HEK293T (cell line): ENCODE results near the gene HOXD3.
A peak's percentile ranks its signal among the peaks of the same experiment; 100 is the strongest.

Experiments used
- CTCF ChIA-PET: fragments of 350-600 bp; formaldehyde crosslinking; extraction: SDS; loops from one replicate; lab custom pipeline; 2021; ENCODE audit warnings: antibody characterized with exemption, inconsistent platforms; lab: Yijun Ruan, JAX
- POLR2A ChIA-PET: fragments of 350-600 bp; formaldehyde crosslinking; extraction: SDS; loops from one replicate; lab custom pipeline; 2020; ENCODE audit warnings: antibody characterized with exemption, inconsistent platforms; lab: Yijun Ruan, JAX
- DNase-seq: peaks from one replicate; pipeline ENCODE4 v3.0.0; 2012; ENCODE audit warnings: mixed read lengths; ENCODE audit errors: extremely low spot score
- ARNT ChIP-seq: fragments of 450-650 bp; IDR thresholded peaks from 2 replicates; pipeline ENCODE4 v1.6.1; 2017; ENCODE audit warnings: mild to moderate bottlenecking
- BHLHE40 ChIP-seq: fragments of 450-650 bp; IDR thresholded peaks from 2 replicates; pipeline ENCODE4 v1.6.1; 2016; ENCODE audit warnings: mild to moderate bottlenecking, moderate library complexity, borderline replicate concordance
- CTBP1 ChIP-seq: fragments of 450-650 bp; IDR thresholded peaks from 2 replicates; pipeline ENCODE4 v1.6.1; 2016; ENCODE audit warnings: borderline replicate concordance
- ELF4 ChIP-seq: fragments of 450-650 bp; IDR thresholded peaks from 2 replicates; pipeline ENCODE4 v1.6.1; 2017; ENCODE audit warnings: antibody characterized with exemption
- FOXA1 ChIP-seq: fragments of 450-650 bp; IDR thresholded peaks from 2 replicates; pipeline ENCODE4 v1.6.1; 2016; ENCODE audit warnings: mild to moderate bottlenecking
- FOXK2 ChIP-seq: fragments of 450-650 bp; IDR thresholded peaks from 2 replicates; pipeline ENCODE4 v1.6.1; 2016; ENCODE audit warnings: mild to moderate bottlenecking
- FOXM1 ChIP-seq: fragments of 450-650 bp; IDR thresholded peaks from 2 replicates; pipeline ENCODE4 v1.6.1; 2017; ENCODE audit warnings: mild to moderate bottlenecking, borderline replicate concordance
- HDGF ChIP-seq: fragments of 450-650 bp; IDR thresholded peaks from 2 replicates; pipeline ENCODE4 v1.6.1; 2017; ENCODE audit warnings: antibody characterized with exemption, borderline replicate concordance
- L3MBTL2 ChIP-seq: fragments of 450-650 bp; conservative IDR thresholded peaks from 2 replicates; pipeline ENCODE4 v1.6.1; 2016; ENCODE audit warnings: mild to moderate bottlenecking
- LEF1 ChIP-seq: fragments of 450-650 bp; IDR thresholded peaks from 2 replicates; pipeline ENCODE4 v1.6.1; 2017; ENCODE audit warnings: mild to moderate bottlenecking, borderline replicate concordance
- NFRKB ChIP-seq: fragments of 450-650 bp; IDR thresholded peaks from 2 replicates; pipeline ENCODE4 v1.6.1; 2016; ENCODE audit warnings: mild to moderate bottlenecking, moderate library complexity
- SP1 ChIP-seq: fragments of 450-650 bp; IDR thresholded peaks from 2 replicates; pipeline ENCODE4 v1.6.1; 2017
- SUZ12 ChIP-seq: fragments of 450-650 bp; IDR thresholded peaks from 2 replicates; pipeline ENCODE4 v1.6.1; 2016; ENCODE audit warnings: mild to moderate bottlenecking
- TARDBP ChIP-seq: fragments of 450-650 bp; IDR thresholded peaks from 2 replicates; pipeline ENCODE4 v1.6.1; 2016
- ZNF384 ChIP-seq: fragments of 450-650 bp; IDR thresholded peaks from 2 replicates; pipeline ENCODE4 v1.6.1; 2016
- TF ChIP-seq, protein P1 (sequence below): fragments of 450-650 bp; IDR thresholded peaks from 2 replicates; pipeline ENCODE4 v1.6.1; 2016

Gene HOXD3

DNA sequence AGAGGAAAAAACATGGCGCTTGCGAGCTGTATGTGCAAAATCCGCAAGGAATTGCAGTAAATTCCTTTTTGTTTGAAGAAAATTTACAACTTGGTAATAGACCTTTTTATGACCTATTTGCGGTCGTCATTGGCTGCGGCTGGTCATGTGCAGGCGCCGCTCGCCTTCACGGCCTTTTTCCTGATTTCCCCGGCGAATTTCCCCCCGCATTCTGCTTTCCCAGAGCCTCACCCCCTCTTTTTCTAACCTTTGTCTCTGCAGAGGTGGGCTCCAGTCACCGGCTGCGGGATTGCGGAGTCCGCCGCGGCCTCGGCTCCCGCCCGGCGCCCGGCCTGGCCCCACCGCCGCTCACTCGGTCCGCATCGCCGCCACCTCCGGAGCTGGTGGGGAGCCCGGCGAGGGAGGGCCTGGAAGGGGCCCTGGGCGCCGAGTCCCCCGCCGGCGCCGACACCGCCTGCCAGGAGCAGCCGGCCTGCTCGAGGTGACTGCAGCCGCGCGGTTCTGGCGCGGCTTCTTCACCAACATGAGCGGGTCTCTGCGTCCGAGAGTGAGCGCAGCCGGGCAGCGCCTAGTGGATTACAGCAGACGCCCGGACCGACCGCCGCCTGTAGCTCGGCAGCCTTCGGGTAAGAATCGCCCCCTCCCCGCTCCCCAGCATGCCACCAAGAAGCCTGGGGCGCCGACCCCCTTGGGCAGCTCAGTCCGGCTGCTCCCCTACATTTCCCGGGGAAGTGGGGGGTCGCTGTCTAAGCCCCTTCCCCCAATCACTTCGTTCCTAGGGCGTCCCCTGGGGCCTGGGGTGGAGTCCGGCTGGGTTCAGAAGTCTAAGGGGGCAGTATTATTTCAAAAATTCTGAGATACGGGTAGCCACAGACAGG, 20.5 kb upstream of the HOXD3 start:
- no peak for DNase-seq
- ChIA-PET POLR2A (interaction anchor here (0.5 to 2.9 kb wide), 9 partner anchors 9 to 518 kb away, joined by 3 to 12 read pairs (median 4); partner anchors contain the start of gene LNPK), CTCF (interaction anchor here (0.7 to 2.3 kb wide), 4 partner anchors 10 to 545 kb away, joined by 3 to 9 read pairs (median 4); no protein-coding TSS in a partner anchor)
- TF ChIP-seq, protein P1, sequence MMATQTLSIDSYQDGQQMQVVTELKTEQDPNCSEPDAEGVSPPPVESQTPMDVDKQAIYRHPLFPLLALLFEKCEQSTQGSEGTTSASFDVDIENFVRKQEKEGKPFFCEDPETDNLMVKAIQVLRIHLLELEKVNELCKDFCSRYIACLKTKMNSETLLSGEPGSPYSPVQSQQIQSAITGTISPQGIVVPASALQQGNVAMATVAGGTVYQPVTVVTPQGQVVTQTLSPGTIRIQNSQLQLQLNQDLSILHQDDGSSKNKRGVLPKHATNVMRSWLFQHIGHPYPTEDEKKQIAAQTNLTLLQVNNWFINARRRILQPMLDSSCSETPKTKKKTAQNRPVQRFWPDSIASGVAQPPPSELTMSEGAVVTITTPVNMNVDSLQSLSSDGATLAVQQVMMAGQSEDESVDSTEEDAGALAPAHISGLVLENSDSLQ, result peak; percentile 64
- no peak for TF ChIP-seq HDGF
- no peak for TF ChIP-seq FOXM1
- TF ChIP-seq ARNT, result no peak
- no peak; the same call in 1 of the 2 replicates for TF ChIP-seq LEF1
- no peak for TF ChIP-seq FOXA1
- TF ChIP-seq NFRKB, result no peak

DNA sequence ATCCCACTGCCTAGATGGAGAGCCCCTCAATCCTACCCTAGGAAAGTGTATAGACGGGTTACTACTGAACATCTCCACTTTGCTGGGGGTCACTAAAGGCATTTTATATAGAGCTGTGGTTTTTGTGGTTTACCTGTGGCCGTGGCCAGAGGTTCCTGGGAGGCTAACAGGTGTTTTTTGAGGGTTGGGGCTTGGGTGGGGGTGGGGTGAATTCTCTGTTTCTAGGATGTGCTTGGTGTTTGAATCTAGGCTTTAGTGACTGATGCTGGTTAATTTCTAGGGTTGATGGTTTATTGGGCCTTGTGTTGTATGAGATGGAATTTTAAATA, 19.9 kb upstream of the HOXD3 start:
- TF ChIP-seq CTBP1, result no peak
- no peak for TF ChIP-seq FOXA1
- no peak for TF ChIP-seq BHLHE40
- CTCF ChIA-PET, result interaction anchor here (1.5 to 2.3 kb wide), 2 partner anchors 318 to 417 kb away, joined by 3 to 9 read pairs; no protein-coding TSS in a partner anchor
- POLR2A ChIA-PET, result interaction anchor here (0.5 to 2.9 kb wide), 6 partner anchors 9 to 514 kb away, joined by 3 to 12 read pairs (median 6); no protein-coding TSS in a partner anchor
- no peak for DNase-seq

DNA sequence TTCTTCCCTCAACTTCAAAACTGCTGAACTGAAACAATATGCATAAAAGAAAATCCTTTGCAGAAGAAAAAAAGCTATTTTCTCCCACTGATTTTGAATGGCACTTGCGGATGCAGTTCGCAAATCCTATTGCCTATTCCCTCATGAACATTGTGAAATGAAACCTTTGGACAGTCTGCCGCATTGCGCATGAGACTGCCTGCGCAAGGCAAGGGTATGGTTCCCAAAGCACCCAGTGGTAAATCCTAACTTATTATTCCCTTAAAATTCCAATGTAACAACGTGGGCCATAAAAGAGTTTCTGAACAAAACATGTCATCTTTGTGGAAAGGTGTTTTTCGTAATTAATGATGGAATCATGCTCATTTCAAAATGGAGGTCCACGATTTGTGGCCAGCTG, 19.2 kb upstream of the HOXD3 start:
- TF ChIP-seq ELF4, result no peak
- no peak for TF ChIP-seq LEF1
- TF ChIP-seq SUZ12, result no peak
- TF ChIP-seq, protein P1, result no peak
- no peak for TF ChIP-seq ARNT
- no peak for TF ChIP-seq TARDBP
- no peak for TF ChIP-seq ZNF384
- no peak for TF ChIP-seq FOXK2
- no peak for TF ChIP-seq SP1
- no peak for TF ChIP-seq HDGF
- no peak for TF ChIP-seq L3MBTL2
- TF ChIP-seq BHLHE40, result no peak
- TF ChIP-seq FOXA1, result no peak
- no peak for TF ChIP-seq CTBP1
- no peak for TF ChIP-seq FOXM1
- ChIA-PET POLR2A (interaction anchor here (0.6 to 2.9 kb wide), 2 partner anchors 131 to 317 kb away, joined by 3 to 12 read pairs; partner anchors contain the start of gene MTX2), CTCF (no interaction called here)
- no peak for DNase-seq

DNA sequence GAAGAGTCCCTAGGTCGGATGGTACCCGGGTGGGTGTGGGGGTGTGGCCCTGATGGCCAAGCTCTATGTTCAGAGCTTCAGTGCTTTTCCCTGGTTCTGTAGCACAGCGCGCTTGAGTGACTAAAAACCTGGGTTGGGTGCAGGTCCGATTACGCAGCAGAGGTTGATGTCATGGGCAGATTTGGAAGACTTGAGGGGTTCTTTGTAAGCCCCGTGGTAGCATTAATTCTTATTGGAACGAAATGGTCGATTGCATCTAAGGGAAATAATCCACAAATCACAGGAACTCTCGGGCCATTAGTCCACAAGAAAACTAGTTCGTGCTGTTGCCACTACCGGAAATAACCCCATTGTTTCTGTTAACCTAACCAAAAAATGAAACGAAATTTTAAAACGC, 18.6 kb upstream of the HOXD3 start:
- no peak for DNase-seq
- TF ChIP-seq NFRKB (no peak), ARNT (no peak), FOXA1 (no peak), LEF1 (no peak), TARDBP (no peak), HDGF (no peak), CTBP1 (no peak), BHLHE40 (no peak), ZNF384 (no peak), SUZ12 (no peak), FOXK2 (no peak), ELF4 (no peak), SP1 (no peak), FOXM1 (no peak), L3MBTL2 (no peak)
- TF ChIP-seq, protein P1, result no peak
- ChIA-PET CTCF (interaction anchor here (2.9 kb wide), 1 partner anchor 317 kb away, joined by 26 read pairs; no protein-coding TSS in a partner anchor), POLR2A (interaction anchor here (1.0 to 1.2 kb wide), 2 partner anchors 8 to 37 kb away, joined by 3 to 5 read pairs; no protein-coding TSS in a partner anchor)

DNA sequence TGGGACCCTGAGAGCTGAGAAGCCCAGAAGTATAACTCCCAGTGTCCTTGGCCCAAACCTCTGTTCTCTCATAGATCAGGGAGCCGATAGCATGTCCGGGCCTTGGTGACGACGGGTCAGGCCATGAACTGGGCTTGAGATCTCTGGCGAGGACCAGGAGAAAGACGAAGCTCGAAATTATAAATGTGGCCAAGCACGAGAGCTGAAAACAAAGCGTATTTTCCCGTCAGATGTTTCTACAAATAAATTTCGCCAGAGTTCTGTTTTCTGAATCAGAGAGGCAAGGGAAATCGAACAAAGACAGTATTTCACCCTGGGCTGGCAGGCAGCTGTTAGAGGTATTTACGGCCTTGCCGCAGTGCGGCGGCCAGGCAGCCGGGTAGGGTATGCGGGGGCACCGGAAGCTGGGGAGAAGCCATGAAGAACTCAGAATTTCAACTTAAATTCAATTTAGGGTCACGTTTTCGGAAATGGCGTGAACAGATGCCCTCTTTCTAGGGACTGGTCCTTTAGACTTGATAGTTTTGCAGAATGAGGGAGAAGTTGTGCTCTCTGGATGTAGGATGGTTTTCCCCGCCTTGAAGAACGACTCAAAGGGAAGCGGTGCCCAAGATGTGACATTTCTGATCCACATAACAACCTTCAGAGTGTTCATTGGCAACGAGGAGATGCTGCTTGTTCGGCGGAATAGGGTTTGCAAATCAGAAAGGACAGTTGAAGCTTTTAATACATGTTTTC, 18.0 kb upstream of the HOXD3 start:
- CTCF ChIA-PET, result interaction anchor here (0.8 to 2.9 kb wide), 6 partner anchors 12 to 512 kb away, joined by 3 to 26 read pairs (median 12); no protein-coding TSS in a partner anchor
- TF ChIP-seq FOXK2 (no peak), SUZ12 (no peak), LEF1 (no peak), NFRKB (no peak), FOXM1 (no peak), ELF4 (no peak), SP1 (no peak), ARNT (no peak), HDGF (no peak), FOXA1 (no peak), L3MBTL2 (no peak), ZNF384 (no peak), CTBP1 (no peak)
- TF ChIP-seq, protein P1, result no peak
- DNase-seq, result no peak
- POLR2A ChIA-PET, result interaction anchor here (1.0 to 1.2 kb wide), 3 partner anchors 8 to 498 kb away, joined by 3 to 5 read pairs (median 3); no protein-coding TSS in a partner anchor
